ENCODE results near the gene ZBP1.

DNA sequence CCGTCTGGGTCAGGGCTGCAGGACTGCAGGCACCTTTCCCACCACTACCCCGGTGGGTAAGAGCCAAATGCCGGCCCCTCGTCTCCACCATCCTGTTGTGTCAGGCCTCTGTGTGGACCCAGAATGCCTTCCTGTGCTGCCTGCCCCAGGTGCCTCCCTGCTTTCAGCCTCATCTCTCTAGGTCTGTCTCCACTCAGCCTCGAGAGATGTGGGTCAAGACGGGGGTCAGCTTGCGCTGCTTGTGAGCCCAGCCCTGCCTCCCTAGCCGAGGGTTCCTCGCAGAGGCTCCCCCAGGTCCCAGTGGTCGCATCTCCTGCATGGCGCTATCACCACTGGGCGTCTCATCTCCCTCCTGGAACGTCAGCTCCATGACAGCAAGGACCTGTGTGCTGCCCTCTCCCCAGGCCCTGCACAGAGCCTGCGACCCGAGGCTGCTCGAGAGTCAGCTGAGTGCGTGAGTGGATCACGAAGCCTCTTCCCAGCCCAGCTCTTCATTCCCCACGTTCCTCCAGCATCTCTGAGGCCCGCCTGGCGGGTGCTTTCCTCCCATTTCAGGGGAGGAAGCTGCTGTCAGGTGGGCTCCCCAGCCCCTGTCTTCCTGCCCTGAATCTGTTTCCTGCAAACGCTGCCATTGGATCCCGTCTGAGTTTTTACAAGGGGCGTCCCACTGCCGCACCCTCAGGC, 38.7 kb upstream of the ZBP1 start:
- TF ChIP-seq, protein P1, sequence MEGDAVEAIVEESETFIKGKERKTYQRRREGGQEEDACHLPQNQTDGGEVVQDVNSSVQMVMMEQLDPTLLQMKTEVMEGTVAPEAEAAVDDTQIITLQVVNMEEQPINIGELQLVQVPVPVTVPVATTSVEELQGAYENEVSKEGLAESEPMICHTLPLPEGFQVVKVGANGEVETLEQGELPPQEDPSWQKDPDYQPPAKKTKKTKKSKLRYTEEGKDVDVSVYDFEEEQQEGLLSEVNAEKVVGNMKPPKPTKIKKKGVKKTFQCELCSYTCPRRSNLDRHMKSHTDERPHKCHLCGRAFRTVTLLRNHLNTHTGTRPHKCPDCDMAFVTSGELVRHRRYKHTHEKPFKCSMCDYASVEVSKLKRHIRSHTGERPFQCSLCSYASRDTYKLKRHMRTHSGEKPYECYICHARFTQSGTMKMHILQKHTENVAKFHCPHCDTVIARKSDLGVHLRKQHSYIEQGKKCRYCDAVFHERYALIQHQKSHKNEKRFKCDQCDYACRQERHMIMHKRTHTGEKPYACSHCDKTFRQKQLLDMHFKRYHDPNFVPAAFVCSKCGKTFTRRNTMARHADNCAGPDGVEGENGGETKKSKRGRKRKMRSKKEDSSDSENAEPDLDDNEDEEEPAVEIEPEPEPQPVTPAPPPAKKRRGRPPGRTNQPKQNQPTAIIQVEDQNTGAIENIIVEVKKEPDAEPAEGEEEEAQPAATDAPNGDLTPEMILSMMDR (IDR thresholded peaks at IDR 0.05): no peak
- no peak for TF ChIP-seq POLR2A (IDR thresholded peaks at IDR 0.05)
